WTC11 (cell line): Measurements from ENCODE around the gene MRPL20. TPM values are rescaled to one million over a fixed set of nuclear protein-coding genes. Genes with fewer than 3 reads are reported as not detected.

Source experiments
- ATAC-seq: fragments of 200-7000 bp; cut with Tn5 transposase; 2 replicates; pipeline ENCODE4 v1.10.0; 2021; ENCODE audit warnings: mild to moderate bottlenecking, moderate library complexity
- CTCF ChIA-PET: fragments of 300-600 bp; sonication (Branson Sonifier 250); formaldehyde crosslinking; loops from one replicate; lab custom pipeline; 2021; ENCODE audit warnings: antibody characterized with exemption; lab: Charles Lee
- POLR2A ChIA-PET: fragments of 350-600 bp; sonication (Branson Sonifier 250); formaldehyde crosslinking; loops from one replicate; lab custom pipeline; 2021; ENCODE audit warnings: antibody characterized with exemption; lab: Charles Lee
- DNase-seq: peaks from one replicate; pipeline ENCODE4 v3.0.0; 2021; ENCODE audit warnings: low spot score
- H3K27ac Mint-ChIP-seq: 2 replicates; pipeline ENCODE4 v1.8.0; 2021; ENCODE audit warnings: mixed read lengths
- H3K27me3 Mint-ChIP-seq: 2 replicates; pipeline ENCODE4 v1.8.0; 2021; ENCODE audit warnings: low read depth, mild to moderate bottlenecking, moderate library complexity, mixed read lengths
- H3K36me3 Mint-ChIP-seq: 2 replicates; pipeline ENCODE4 v1.8.0; 2021; ENCODE audit warnings: mixed read lengths
- H3K4me1 Mint-ChIP-seq: 2 replicates; pipeline ENCODE4 v1.8.0; 2022; ENCODE audit warnings: mixed read lengths
- H3K4me3 Mint-ChIP-seq: 2 replicates; pipeline ENCODE4 v1.8.0; 2021; ENCODE audit warnings: mild to moderate bottlenecking, moderate library complexity, mixed read lengths
- H3K9me3 Mint-ChIP-seq: 2 replicates; pipeline ENCODE4 v1.8.0; 2021; ENCODE audit warnings: mixed read lengths
- E2F1 ChIP-seq: sonication (generic); formaldehyde crosslinking; IDR thresholded peaks from 2 replicates; pipeline ENCODE4 v1.8.0; 2022; ENCODE audit warnings: mild to moderate bottlenecking, missing genetic modification reagents
- FOXP1 ChIP-seq: sonication (generic); formaldehyde crosslinking; IDR thresholded peaks from 2 replicates; pipeline ENCODE4 v1.8.0; 2022; ENCODE audit warnings: missing genetic modification reagents, mild to moderate bottlenecking, moderate library complexity, borderline replicate concordance
- SOX15 ChIP-seq: fragments of 250-450 bp; sonication (Bioruptor Pico); IDR thresholded peaks from 2 replicates; pipeline ENCODE4 v1.9.0; 2021; ENCODE audit warnings: mild to moderate bottlenecking
- total RNA-seq: library from RNA; stranded (reverse); gene quantifications from 3 replicates; pipeline ENCODE4 v1.2.3, GENCODE V29; 2021
- TF ChIP-seq, protein P1 (sequence below): fragments of 250-450 bp; sonication (Bioruptor Pico); IDR thresholded peaks from 2 replicates; pipeline ENCODE4 v1.9.0; 2021; ENCODE audit warnings: mild to moderate bottlenecking, borderline replicate concordance
- TF ChIP-seq, protein P2 (sequence below): sonication (generic); formaldehyde crosslinking; IDR thresholded peaks from 2 replicates; pipeline ENCODE4 v1.8.1; 2022; ENCODE audit warnings: low read depth, mild to moderate bottlenecking, moderate library complexity, missing genetic modification reagents, borderline replicate concordance

MRPL20 gene
- total RNA-seq, 1 experiment from 2014 or later: 156 TPM

DNA sequence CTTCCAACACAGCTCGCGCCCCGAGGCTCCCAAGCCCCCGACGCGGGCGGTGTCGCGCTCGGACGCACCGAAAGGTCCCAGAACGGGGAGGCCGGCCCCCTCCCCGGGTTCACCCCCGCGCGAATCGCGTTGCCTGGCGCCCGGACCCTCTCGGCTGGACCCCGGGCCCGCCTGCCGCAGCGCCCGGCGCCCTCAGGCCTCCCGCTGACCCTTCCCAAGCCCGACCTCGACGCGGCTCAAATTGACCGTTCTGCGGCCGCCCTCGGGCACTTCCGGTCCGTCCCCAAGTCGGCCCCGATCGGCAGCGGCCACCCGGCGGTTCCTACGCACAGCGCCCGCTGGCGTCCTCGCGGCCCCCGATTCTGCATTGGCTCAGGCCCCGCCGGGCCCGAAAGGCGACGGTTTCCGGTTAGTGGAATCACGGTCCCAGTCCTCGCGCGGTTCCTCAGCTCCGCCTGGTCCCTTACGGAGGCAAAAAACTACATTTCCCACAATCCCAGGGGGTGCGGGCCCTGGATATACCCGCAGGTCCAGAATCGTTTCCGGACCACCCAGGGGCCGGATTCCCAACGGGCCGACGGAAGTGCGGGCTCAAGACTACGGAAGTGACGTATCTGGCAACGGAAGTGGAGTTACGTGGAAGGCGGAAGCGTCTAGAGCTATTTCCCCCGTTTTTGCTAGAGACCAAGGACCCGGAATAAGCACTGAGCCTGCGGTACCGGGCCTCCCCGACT lies 32.0 kb downstream of the MRPL20 start, which contains the start of gene AURKAIP1 (continued):
- TF ChIP-seq, protein P1, sequence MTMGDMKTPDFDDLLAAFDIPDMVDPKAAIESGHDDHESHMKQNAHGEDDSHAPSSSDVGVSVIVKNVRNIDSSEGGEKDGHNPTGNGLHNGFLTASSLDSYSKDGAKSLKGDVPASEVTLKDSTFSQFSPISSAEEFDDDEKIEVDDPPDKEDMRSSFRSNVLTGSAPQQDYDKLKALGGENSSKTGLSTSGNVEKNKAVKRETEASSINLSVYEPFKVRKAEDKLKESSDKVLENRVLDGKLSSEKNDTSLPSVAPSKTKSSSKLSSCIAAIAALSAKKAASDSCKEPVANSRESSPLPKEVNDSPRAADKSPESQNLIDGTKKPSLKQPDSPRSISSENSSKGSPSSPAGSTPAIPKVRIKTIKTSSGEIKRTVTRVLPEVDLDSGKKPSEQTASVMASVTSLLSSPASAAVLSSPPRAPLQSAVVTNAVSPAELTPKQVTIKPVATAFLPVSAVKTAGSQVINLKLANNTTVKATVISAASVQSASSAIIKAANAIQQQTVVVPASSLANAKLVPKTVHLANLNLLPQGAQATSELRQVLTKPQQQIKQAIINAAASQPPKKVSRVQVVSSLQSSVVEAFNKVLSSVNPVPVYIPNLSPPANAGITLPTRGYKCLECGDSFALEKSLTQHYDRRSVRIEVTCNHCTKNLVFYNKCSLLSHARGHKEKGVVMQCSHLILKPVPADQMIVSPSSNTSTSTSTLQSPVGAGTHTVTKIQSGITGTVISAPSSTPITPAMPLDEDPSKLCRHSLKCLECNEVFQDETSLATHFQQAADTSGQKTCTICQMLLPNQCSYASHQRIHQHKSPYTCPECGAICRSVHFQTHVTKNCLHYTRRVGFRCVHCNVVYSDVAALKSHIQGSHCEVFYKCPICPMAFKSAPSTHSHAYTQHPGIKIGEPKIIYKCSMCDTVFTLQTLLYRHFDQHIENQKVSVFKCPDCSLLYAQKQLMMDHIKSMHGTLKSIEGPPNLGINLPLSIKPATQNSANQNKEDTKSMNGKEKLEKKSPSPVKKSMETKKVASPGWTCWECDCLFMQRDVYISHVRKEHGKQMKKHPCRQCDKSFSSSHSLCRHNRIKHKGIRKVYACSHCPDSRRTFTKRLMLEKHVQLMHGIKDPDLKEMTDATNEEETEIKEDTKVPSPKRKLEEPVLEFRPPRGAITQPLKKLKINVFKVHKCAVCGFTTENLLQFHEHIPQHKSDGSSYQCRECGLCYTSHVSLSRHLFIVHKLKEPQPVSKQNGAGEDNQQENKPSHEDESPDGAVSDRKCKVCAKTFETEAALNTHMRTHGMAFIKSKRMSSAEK: no peak
- TF ChIP-seq SOX15: no peak
- TF ChIP-seq E2F1 (CRISPR knock-in tag): no peak

DNA sequence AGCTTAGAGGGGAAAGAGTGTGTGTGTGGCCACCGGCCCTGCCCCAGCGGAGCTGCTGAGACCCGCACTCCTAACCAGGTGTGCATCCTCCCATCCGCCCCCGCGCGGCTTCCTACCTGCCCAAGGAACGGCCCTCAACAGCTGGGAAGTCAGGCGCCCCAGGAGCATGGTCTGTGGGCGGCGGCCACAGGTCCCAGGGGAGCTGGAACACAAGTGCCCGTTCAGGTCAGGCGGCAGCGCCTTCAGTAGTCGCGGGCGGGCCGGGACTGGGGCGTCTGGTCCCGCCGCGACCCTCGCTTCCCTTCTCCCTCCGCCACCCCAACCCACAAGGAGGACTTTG lies 32.5 kb downstream of the MRPL20 start:
- ChIA-PET POLR2A (interaction anchor here (1.0 to 2.1 kb wide), 2 partner anchors 25 to 49 kb away, joined by 3 to 12 read pairs; partner anchors contain the start of gene CCNL2), CTCF (interaction anchor here (1.0 to 1.5 kb wide), 4 partner anchors 25 to 305 kb away, joined by 3 to 8 read pairs (median 4); partner anchors contain the start of gene CCNL2)
- Mint-ChIP-seq H3K4me1 (peaks cover 3% of the 10 kb centered on the region; the same call in 1 of the 2 replicates), H3K9me3 (no peaks in the 10 kb centered on the region), H3K4me3 (peak overlapping the region; percentile 82), H3K36me3 (peaks cover 8% of the 10 kb centered on the region; the same call in 1 of the 2 replicates), H3K27me3 (peaks cover under 1% of the 10 kb centered on the region; the same call in 1 of the 2 replicates), H3K27ac (no peak overlapping the region)
- TF ChIP-seq, protein P2, sequence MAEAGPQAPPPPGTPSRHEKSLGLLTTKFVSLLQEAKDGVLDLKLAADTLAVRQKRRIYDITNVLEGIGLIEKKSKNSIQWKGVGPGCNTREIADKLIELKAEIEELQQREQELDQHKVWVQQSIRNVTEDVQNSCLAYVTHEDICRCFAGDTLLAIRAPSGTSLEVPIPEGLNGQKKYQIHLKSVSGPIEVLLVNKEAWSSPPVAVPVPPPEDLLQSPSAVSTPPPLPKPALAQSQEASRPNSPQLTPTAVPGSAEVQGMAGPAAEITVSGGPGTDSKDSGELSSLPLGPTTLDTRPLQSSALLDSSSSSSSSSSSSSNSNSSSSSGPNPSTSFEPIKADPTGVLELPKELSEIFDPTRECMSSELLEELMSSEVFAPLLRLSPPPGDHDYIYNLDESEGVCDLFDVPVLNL (CRISPR knock-in tag): 0 out of 2 replicates have a peak, but pooled peaks have one; percentile 19
- TF ChIP-seq, protein P1: no peak
- no peak for ATAC-seq
- no peak for DNase-seq

DNA sequence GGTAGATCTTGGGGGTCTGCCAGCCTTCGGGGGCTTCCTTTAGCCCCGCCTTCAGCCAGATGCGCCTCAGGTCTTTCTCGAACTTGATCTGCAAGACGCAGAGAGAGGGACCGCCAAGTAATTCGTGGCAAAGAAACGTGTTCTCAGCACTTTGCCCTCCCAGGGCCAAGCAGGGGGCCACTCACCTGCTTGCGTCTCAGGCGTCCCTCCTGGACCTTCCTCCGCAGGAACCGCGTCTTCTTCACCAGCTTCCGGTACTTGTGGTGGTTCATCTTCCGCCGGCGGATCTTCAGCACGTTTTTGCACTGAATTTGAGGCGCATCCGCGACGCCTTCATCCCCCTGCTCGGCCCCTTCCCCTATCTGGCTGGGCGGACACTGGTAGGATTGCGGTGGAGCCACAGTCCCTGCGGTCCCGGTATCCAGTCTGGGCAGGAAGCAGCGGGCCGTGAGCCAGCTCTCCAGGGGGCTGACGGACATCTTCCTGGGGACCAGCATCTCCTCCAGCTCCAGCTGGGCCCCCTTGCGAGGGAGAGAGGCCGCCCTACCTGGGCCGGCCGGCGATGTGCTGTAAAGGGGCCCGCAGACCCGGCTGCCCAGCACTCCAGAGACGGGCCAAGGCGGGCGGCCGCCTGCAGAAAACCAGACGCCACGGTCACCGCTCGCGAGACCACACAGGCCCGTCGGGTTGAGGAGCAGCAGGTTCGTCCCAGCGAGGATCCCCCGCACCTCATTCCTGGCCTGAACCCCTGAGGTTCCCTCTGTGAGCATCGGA lies 33.1 kb downstream of the MRPL20 start:
- CTCF ChIA-PET: interaction anchor here (0.9 to 1.5 kb wide), 3 partner anchors 25 to 132 kb away, joined by 3 to 5 read pairs (median 3); partner anchors contain the start of gene CCNL2
- POLR2A ChIA-PET: interaction anchor here (2.1 kb wide), 1 partner anchor 26 kb away, joined by 12 read pairs; the partner anchor contains the start of gene CCNL2
- DNase-seq: no peak
- Mint-ChIP-seq H3K4me3 (peak overlapping the region; percentile 82), H3K4me1 (peaks cover 3% of the 10 kb centered on the region; the same call in 1 of the 2 replicates), H3K27me3 (peaks cover 4% of the 10 kb centered on the region; the same call in 1 of the 2 replicates), H3K27ac (no peak overlapping the region; the same call in 1 of the 2 replicates)
- TF ChIP-seq FOXP1 (CRISPR knock-in tag): no peak
- TF ChIP-seq, all 79 proteins: peak for 0
- no peaks in the 10 kb centered on the region for H3K9me3 Mint-ChIP-seq
- ATAC-seq: no peak
- peaks cover 8% of the 10 kb centered on the region; the same call in 1 of the 2 replicates for H3K36me3 Mint-ChIP-seq
